ENCODE results near the gene CADM3. TPM values are rescaled to one million over a fixed set of nuclear protein-coding genes. Genes with fewer than 3 reads are reported as not detected.

CADM3 gene
- total and polyA plus RNA-seq, 9 of the 15 experiments (the other 6 are each of a cell fraction or from before 2014, with no cell fraction given) = 0.04 TPM; not detected in 8

DNA sequence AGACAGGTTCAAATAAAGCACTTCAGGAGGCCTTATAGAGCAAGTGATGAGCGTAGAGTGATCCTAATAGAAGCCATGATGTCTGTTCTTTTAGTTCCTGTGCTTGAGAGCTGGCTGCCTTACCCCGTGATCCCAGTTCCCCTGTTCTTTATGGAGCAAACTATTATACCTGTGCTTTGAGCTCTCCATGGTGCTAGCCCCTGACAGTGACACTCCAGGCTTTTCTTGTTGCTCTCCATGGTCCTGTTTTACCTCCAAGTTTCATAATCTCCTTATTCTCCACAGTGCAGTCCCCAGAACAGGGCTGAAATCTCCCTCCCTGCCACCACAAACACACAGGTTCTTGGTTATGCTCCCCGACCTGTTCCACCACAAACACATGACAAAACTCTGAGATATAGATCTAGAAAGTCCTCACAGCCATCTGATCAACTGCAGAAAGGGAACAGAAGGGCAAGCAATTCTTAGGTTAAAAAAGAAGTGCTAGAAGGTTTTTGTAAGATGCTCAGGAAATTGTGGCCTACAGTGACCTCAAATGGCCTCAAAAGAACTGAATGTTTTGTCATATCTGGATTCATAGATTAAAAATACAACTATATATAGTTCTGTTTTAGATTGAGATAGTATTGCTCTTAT lies 6.0 kb downstream of the CADM3 start:
- H3K27me3 ChIP-seq (ENCODE audit: control insufficient read depth in 2 of 2, insufficient read depth in 2 of 2, low read length in 2 of 2) = no peaks in the 10 kb centered on the region
- H3K4me2 ChIP-seq (ENCODE audit: insufficient read depth, low read length) = no peak overlapping the region
- no peak overlapping the region for H2AFZ ChIP-seq (ENCODE audit: low read depth, low read length)
- ChIA-PET POLR2A (no interaction called here), CTCF (ENCODE audit: low intra/inter-chr PET ratio) (interaction anchor here (0.6 kb wide), 1 partner anchor 34 kb away, joined by 4 read pairs; no protein-coding TSS in a partner anchor)
- WGBS (ENCODE audit: insufficient coverage, low coverage, missing lambda C conversion rate) = 6% methylated on average over 3 of the region's 3 CpGs
- no peak overlapping the region for H3K27ac ChIP-seq (ENCODE audit: extremely low read depth, low read depth, low read length)
- no peaks in the 10 kb centered on the region for H3K79me2 ChIP-seq (ENCODE audit: control insufficient read depth, insufficient read depth, low read length)
- DNase-seq (ENCODE audit: extremely low read depth in 1 of 4, low spot score in 3 of 4) (peak; percentile 58 to 73 (median 64)), ATAC-seq (peak; percentile 86), FAIRE-seq (peak; percentile 82)
- H3K4me3 ChIP-seq = no peak overlapping the region
- no peaks in the 10 kb centered on the region for H3K9me3 ChIP-seq (replicated peaks; ENCODE audit: control insufficient read depth, insufficient read depth, low read depth, low read length)
- H3K9me1 ChIP-seq (ENCODE audit: control insufficient read depth, insufficient read depth, low read length) = no peaks in the 10 kb centered on the region
- H3K9ac ChIP-seq (ENCODE audit: insufficient read depth in 1 of 2, low read depth in 2 of 2, low read length in 2 of 2) = no peak overlapping the region
- in situ Hi-C loops (cut with MboI) = loop anchor here (25.0 kb wide), 1 partner anchor 810 kb away; no protein-coding TSS in a partner anchor
- intact Hi-C loops (cut with micrococcal nuclease) = no loop called here
- no TSS peak for BruUV-seq (replicated peaks)
- no peaks in the 10 kb centered on the region for H3K4me1 ChIP-seq (replicated peaks in 1 of 2; ENCODE audit: control insufficient read depth in 2 of 2, insufficient read depth in 2 of 2, low read length in 2 of 2)
- H4K20me1 ChIP-seq (replicated peaks; ENCODE audit: control insufficient read depth, insufficient read depth, low read length) = no peaks in the 10 kb centered on the region
- no peaks in the 10 kb centered on the region for H3K36me3 ChIP-seq (ENCODE audit: control insufficient read depth, insufficient read depth, low read length)
- TF ChIP-seq MYC (IDR thresholded peaks at IDR 0.05; ENCODE audit: low read depth, low read length) (no peak), MYC (CRISPR knock-in tag; IDR thresholded peaks at IDR 0.05; ENCODE audit: borderline replicate concordance, low read depth) (no peak), NFXL1 (CRISPR knock-in tag; IDR thresholded peaks at IDR 0.05) (0 out of 2 replicates have a peak, but pooled peaks have one; percentile 24), MBD2 (IDR thresholded peaks at IDR 0.05; ENCODE audit: borderline replicate concordance, low read depth) (no peak), NFRKB (IDR thresholded peaks at IDR 0.05; ENCODE audit: low read depth) (no peak), HNRNPH1 (optimal IDR thresholded peaks at IDR 0.05; ENCODE audit: low read depth, low read length) (no peak), CBX8 (IDR thresholded peaks at IDR 0.05; ENCODE audit: borderline replicate concordance, extremely low read depth, low read depth, low read length, poor library complexity, severe bottlenecking) (no peak), MED1 (CRISPR knock-in tag; IDR thresholded peaks at IDR 0.05; ENCODE audit: borderline replicate concordance) (no peak), TAF1 (IDR thresholded peaks at IDR 0.05; ENCODE audit: control insufficient read depth, extremely low read depth, insufficient read depth, low read length, severe bottlenecking) (no peak), TCF7 (IDR thresholded peaks at IDR 0.05; ENCODE audit: borderline replicate concordance) (no peak), ZNF23 (CRISPR knock-in tag; IDR thresholded peaks at IDR 0.05) (no peak), ZBTB8A (IDR thresholded peaks at IDR 0.05; ENCODE audit: partially characterized antibody) (no peak), MCM5 (IDR thresholded peaks at IDR 0.05; ENCODE audit: low read depth) (no peak), PHF8 (IDR thresholded peaks at IDR 0.05; ENCODE audit: borderline replicate concordance, low read length) (no peak), TAF7 (tag; IDR thresholded peaks at IDR 0.05) (no peak), SMARCC2 (IDR thresholded peaks at IDR 0.05; ENCODE audit: low read depth) (no peak), ZNF253 (CRISPR knock-in tag; conservative IDR thresholded peaks at IDR 0.05) (no peak), TBL1XR1 (IDR thresholded peaks at IDR 0.05; ENCODE audit: low read length in 2 of 2) (no peak), HIVEP1 (CRISPR knock-in tag; IDR thresholded peaks at IDR 0.05) (no peak)
- TF ChIP-seq, protein P1, sequence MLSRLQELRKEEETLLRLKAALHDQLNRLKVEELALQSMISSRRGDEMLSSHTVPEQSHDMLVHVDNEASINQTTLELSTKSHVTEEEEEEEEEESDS (CRISPR knock-in tag; IDR thresholded peaks at IDR 0.05) = no peak
- TF ChIP-seq, protein P2, sequence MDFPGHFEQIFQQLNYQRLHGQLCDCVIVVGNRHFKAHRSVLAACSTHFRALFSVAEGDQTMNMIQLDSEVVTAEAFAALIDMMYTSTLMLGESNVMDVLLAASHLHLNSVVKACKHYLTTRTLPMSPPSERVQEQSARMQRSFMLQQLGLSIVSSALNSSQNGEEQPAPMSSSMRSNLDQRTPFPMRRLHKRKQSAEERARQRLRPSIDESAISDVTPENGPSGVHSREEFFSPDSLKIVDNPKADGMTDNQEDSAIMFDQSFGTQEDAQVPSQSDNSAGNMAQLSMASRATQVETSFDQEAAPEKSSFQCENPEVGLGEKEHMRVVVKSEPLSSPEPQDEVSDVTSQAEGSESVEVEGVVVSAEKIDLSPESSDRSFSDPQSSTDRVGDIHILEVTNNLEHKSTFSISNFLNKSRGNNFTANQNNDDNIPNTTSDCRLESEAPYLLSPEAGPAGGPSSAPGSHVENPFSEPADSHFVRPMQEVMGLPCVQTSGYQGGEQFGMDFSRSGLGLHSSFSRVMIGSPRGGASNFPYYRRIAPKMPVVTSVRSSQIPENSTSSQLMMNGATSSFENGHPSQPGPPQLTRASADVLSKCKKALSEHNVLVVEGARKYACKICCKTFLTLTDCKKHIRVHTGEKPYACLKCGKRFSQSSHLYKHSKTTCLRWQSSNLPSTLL (IDR thresholded peaks at IDR 0.05) = no peak
- TF ChIP-seq, protein P3, sequence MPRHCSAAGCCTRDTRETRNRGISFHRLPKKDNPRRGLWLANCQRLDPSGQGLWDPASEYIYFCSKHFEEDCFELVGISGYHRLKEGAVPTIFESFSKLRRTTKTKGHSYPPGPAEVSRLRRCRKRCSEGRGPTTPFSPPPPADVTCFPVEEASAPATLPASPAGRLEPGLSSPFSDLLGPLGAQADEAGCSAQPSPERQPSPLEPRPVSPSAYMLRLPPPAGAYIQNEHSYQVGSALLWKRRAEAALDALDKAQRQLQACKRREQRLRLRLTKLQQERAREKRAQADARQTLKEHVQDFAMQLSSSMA (CRISPR knock-in tag; IDR thresholded peaks at IDR 0.05) = no peak
